ENCODE data around the gene RNF213. TPM values are rescaled to one million over a fixed set of nuclear protein-coding genes. Genes with fewer than 3 reads are reported as not detected.

Gene RNF213
- polyA plus RNA-seq, 1 of the 3 experiments (the other 2 are of a cell fraction) = 57.5 TPM

DNA sequence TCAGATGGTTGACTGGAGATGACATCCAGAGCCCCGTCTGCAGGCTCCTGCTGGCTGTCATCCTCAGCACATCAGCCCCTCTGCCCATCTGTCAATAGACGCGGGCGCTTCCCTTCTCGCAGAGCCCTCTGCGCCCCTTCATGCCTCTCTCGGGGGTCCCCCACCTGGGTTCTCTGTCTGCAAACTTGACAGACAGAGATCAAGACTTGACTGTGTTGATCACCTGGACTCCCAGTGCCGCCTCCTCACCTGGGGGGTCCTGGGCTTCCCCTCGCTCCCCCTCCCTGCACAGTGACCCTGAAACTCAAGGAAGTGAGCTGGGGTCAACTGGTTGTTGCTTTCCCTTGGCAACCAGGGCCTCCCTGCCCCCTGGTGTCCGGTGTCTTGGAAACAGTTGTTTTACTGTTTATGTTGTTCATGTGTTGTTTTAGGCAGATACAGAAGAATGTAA is 31.9 kb downstream of the RNF213 start:
- Histone ChIP-seq H2AFZ (ENCODE audit: low read depth) (no peak overlapping the region), H4K20me1 (ENCODE audit: insufficient read depth) (no peaks in the 10 kb centered on the region), H3K27ac (ENCODE audit: low read depth in 2 of 2, low read length in 1 of 2) (no peak overlapping the region), H3K9ac (no peak overlapping the region), H3K27me3 (ENCODE audit: insufficient read depth) (no peaks in the 10 kb centered on the region), H3K4me1 (ENCODE audit: control insufficient read depth in 1 of 2, insufficient read depth in 2 of 2, low read depth in 1 of 2, low read length in 1 of 2) (no peaks in the 10 kb centered on the region), H3K79me2 (ENCODE audit: insufficient read depth) (peaks cover 7% of the 10 kb centered on the region; the same call in 1 of the 2 replicates), H3K36me3 (replicated peaks in 1 of 2; ENCODE audit: control insufficient read depth in 1 of 2, insufficient read depth in 2 of 2, low read length in 1 of 2) (peaks cover 70 to 73% of the 10 kb centered on the region in 2 experiments), H3K9me3 (no peaks in the 10 kb centered on the region), H3K4me2 (no peak overlapping the region), H3K9me2 (no peaks in the 10 kb centered on the region), H3F3A (replicated peaks; ENCODE audit: insufficient read depth) (no peaks in the 10 kb centered on the region), H3K4me3 (ENCODE audit: low read depth in 2 of 2, low read length in 1 of 2) (no peak overlapping the region)
- ChIA-PET POLR2A (no interaction called here), CTCF (interaction anchor here (0.8 to 2.5 kb wide), 3 partner anchors 10 to 210 kb away, joined by 3 to 8 read pairs (median 3); no protein-coding TSS in a partner anchor)
- WGBS (ENCODE audit: low lambda C conversion rate) = 95% methylated on average over 10 of the region's 10 CpGs
- no peak for TF ChIP-seq GATA2 (CRISPR knock-in tag; IDR thresholded peaks at IDR 0.05)
- TF ChIP-seq CTCF (IDR thresholded peaks at IDR 0.05) = no peak
- no peak for TF ChIP-seq REST (IDR thresholded peaks at IDR 0.05; ENCODE audit: low read depth, low read length)
- TF ChIP-seq YY1 (IDR thresholded peaks at IDR 0.05; ENCODE audit: low read depth) = no peak
- TF ChIP-seq GABPA (IDR thresholded peaks at IDR 0.05; ENCODE audit: low read depth) = no peak
- peak; percentile 21; the same call in 1 of the 2 replicates for TF ChIP-seq RAD21 (IDR thresholded peaks at IDR 0.05; ENCODE audit: low read length)
- no peak for DNase-seq

- Histone ChIP-seq H2AFZ (ENCODE audit: low read depth) (no peak overlapping the region), H3K27me3 (ENCODE audit: insufficient read depth) (no peaks in the 10 kb centered on the region), H3K4me2 (no peak overlapping the region), H3K9ac (no peak overlapping the region), H3K9me3 (no peaks in the 10 kb centered on the region), H4K20me1 (ENCODE audit: insufficient read depth) (no peaks in the 10 kb centered on the region), H3K9me2 (no peaks in the 10 kb centered on the region), H3K4me1 (ENCODE audit: control insufficient read depth in 1 of 2, insufficient read depth in 2 of 2, low read depth in 1 of 2, low read length in 1 of 2) (no peaks in the 10 kb centered on the region), H3K79me2 (ENCODE audit: insufficient read depth) (peaks cover 7% of the 10 kb centered on the region; the same call in 1 of the 2 replicates), H3K36me3 (replicated peaks in 1 of 2; ENCODE audit: control insufficient read depth in 1 of 2, insufficient read depth in 2 of 2, low read length in 1 of 2) (peaks cover 69 to 77% of the 10 kb centered on the region in 2 experiments), H3F3A (replicated peaks; ENCODE audit: insufficient read depth) (no peaks in the 10 kb centered on the region), H3K27ac (ENCODE audit: low read depth in 2 of 2, low read length in 1 of 2) (no peak overlapping the region), H3K4me3 (ENCODE audit: low read depth in 2 of 2, low read length in 1 of 2) (no peak overlapping the region)
- WGBS (ENCODE audit: low lambda C conversion rate) = 98% methylated on average over 7 of the region's 7 CpGs
- POLR2A ChIA-PET = interaction anchor here (1.0 kb wide), 1 partner anchor 146 kb away, joined by 3 read pairs; no protein-coding TSS in a partner anchor
- no peak for DNase-seq
- no peak for TF ChIP-seq GABPA (IDR thresholded peaks at IDR 0.05; ENCODE audit: low read depth)
- no peak for TF ChIP-seq TCF12 (IDR thresholded peaks at IDR 0.05)
- no peak for TF ChIP-seq SIN3A (IDR thresholded peaks at IDR 0.05; ENCODE audit: borderline replicate concordance, low read depth, low read length)
- no peak for TF ChIP-seq MXI1 (IDR thresholded peaks at IDR 0.05; ENCODE audit: low read depth, low read length)
- TF ChIP-seq PBX3 (IDR thresholded peaks at IDR 0.05) = no peak
- TF ChIP-seq RCOR1 (IDR thresholded peaks at IDR 0.05; ENCODE audit: low read length) = no peak
- no peak for TF ChIP-seq GATA2 (CRISPR knock-in tag; IDR thresholded peaks at IDR 0.05)
- CTCF ChIA-PET = interaction anchor here (0.8 kb wide), 1 partner anchor 11 kb away, joined by 3 read pairs; no protein-coding TSS in a partner anchor
Measured at GRCh38 chr17:80294210-80294609, 33.6 kb downstream of the RNF213 start.

Measured in SK-N-SH (cell line).